GM10248 (cell line): Measurements from ENCODE around the gene LRP10.

Experiments used
- CTCF ChIA-PET: fragments of 300-600 bp; sonication (Branson Sonifier 250); formaldehyde crosslinking; extraction: SDS; loops from one replicate; lab custom pipeline; 2021; ENCODE audit warnings: antibody characterized with exemption; lab: Yijun Ruan, JAX
- POLR2A ChIA-PET: fragments of 350-650 bp; sonication (Branson Sonifier 250); formaldehyde crosslinking; extraction: SDS; loops from one replicate; lab custom pipeline; 2020; ENCODE audit warnings: antibody characterized with exemption; lab: Yijun Ruan, JAX
- DNase-seq: peaks from one replicate; pipeline ENCODE4 v3.0.0; 2012; ENCODE audit errors: extremely low spot score
- TF ChIP-seq, protein P1 (sequence below): IDR thresholded peaks from 2 replicates; pipeline ENCODE4 v1.5.1; 2012; ENCODE audit warnings: mild to moderate bottlenecking, low read depth; ENCODE audit errors: extremely low read depth, missing control alignments, control extremely low read depth

The LRP10 gene

DNA sequence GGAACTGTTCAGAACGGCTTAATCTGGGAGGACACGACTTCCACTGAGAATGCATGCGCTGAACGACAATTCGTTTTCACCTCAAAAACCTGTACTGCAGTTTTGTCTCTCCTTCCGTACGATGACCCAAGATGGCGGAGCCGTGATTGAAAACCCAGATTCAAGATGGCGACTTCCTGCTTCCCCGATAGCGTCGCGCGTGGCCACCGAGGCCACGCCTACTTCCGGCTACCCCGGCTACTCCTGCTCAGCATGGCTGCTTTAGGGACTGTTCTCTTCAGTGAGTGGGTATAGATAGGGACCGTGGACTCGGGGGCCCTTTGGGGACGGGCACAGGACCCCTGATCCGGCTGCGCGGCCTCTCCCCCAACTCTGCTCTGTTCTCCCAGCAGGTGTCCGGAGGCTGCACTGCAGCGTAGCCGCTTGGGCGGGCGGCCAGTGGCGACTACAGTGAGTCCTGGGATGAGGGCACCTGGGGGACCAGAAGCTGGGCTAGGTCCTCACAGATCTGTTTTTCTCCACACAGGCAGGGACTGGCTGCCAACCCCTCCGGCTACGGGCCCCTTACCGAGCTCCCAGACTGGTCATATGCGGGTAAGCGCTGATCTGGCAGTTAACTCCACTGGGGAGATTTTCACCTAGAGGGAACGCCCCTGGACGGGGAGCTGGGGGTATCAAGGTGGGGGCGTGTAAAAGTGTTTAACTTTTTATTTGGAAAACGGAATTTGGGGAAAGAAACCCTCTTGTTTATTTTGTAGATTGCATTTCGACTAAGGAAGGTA lies 41.7 kb upstream of the LRP10 start, which contains the start of gene MRPL52:
MRPL52 (plus strand) TSS at position 227 of the 782 bp plus-strand sequence; CDS start at position 253, 26 bp downstream.
- ChIA-PET CTCF (interaction anchor here (0.7 to 2.5 kb wide), 17 partner anchors 8 to 342 kb away, joined by 3 to 22 read pairs (median 4); partner anchors contain the start of genes PRMT5 and REM2), POLR2A (interaction anchor here (1.2 kb wide), 1 partner anchor 64 kb away, joined by 4 read pairs; the partner anchor contains the start of gene OXA1L)
- DNase-seq = peak; percentile 93
- TF ChIP-seq, protein P1, sequence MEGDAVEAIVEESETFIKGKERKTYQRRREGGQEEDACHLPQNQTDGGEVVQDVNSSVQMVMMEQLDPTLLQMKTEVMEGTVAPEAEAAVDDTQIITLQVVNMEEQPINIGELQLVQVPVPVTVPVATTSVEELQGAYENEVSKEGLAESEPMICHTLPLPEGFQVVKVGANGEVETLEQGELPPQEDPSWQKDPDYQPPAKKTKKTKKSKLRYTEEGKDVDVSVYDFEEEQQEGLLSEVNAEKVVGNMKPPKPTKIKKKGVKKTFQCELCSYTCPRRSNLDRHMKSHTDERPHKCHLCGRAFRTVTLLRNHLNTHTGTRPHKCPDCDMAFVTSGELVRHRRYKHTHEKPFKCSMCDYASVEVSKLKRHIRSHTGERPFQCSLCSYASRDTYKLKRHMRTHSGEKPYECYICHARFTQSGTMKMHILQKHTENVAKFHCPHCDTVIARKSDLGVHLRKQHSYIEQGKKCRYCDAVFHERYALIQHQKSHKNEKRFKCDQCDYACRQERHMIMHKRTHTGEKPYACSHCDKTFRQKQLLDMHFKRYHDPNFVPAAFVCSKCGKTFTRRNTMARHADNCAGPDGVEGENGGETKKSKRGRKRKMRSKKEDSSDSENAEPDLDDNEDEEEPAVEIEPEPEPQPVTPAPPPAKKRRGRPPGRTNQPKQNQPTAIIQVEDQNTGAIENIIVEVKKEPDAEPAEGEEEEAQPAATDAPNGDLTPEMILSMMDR = no peak

DNA sequence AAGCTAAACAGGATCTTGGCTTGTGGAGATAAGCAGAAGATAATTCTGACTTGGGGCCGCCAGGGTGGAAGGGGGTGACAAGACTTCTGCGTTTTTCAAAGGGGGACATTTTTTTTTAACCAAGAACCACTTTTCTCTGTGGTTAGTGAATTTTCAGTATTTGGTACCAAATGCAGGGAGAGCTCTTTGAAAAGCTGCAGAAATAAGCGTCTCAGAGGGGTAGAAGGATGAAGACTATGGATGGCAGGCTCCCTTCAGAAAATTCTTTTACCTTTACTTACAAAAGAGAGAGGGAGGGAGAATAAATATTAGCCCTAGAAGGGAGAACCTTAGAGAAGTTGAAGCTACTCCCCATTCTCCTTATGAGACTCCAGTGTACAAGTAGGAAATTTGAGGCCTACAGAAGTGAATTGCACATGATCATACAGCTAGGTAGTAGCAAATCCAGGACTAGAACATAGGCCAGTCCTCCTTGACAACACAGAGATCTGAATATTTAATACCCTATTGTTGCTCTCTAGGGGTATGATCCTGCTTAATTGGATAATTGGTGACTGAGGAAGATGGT lies 41.0 kb upstream of the LRP10 start:
- CTCF ChIA-PET = interaction anchor here (0.7 to 2.5 kb wide), 15 partner anchors 9 to 343 kb away, joined by 3 to 22 read pairs (median 4); partner anchors contain the start of genes PRMT5 and REM2
- TF ChIP-seq, protein P1 = no peak
- POLR2A ChIA-PET = interaction anchor here (1.2 kb wide), 1 partner anchor 64 kb away, joined by 4 read pairs; the partner anchor contains the start of gene OXA1L
- no peak for DNase-seq

- TF ChIP-seq, protein P1 = no peak
- DNase-seq = no peak
- ChIA-PET POLR2A (no interaction called here), CTCF (interaction anchor here (1.3 to 4.1 kb wide), 8 partner anchors 7 to 265 kb away, joined by 3 to 25 read pairs (median 4); no protein-coding TSS in a partner anchor)
Measured at GRCh38 chr14:22835505-22835904, 36.0 kb upstream of the LRP10 start.

DNA sequence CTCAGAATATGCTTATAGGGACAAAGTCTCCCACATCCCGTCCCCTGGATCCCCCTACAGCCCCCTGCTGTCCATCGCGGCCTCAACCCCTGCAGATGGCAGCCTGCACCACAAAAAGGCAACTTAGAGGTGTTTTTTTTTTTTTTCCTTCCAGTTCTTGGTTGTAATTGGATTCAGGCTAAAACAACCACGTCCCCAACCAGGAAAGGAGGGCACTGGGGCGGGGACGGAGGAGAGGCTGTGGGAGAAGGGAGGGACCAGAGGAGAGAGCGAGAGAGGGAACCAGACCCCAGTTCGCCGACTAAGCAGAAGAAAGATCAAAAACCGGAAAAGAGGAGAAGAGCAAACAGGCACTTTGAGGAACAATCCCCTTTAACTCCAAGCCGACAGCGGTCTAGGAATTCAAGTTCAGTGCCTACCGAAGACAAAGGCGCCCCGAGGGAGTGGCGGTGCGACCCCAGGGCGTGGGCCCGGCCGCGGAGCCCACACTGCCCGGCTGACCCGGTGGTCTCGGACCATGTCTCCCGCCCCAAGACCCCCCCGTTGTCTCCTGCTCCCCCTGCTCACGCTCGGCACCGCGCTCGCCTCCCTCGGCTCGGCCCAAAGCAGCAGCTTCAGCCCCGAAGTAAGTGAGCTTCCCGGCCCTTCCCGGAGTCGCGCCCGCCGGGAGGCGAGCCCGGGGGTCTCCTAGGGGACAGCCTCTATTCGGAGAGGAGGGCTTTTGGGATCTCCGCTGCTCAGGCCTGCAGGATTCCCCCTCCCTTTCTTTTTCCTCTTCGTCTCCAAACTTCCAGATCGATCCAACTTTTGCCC lies 35.0 kb upstream of the LRP10 start, which contains the start of gene MMP14:
MMP14 (plus strand) TSS at position 285 of the 813 bp plus-strand sequence; CDS start at position 518, 233 bp downstream.
- DNase-seq = no peak
- ChIA-PET CTCF (interaction anchor here (1.3 to 9.8 kb wide), 7 partner anchors 12 to 448 kb away, joined by 3 to 89 read pairs (median 22); no protein-coding TSS in a partner anchor), POLR2A (no interaction called here)
- TF ChIP-seq, protein P1 = no peak

GRCh38 chr14:22837114-22837749 lies 34.3 kb upstream of the LRP10 start:
- ChIA-PET POLR2A (no interaction called here), CTCF (interaction anchor here (0.7 to 9.8 kb wide), 7 partner anchors 13 to 449 kb away, joined by 3 to 89 read pairs (median 11); no protein-coding TSS in a partner anchor)
- TF ChIP-seq, protein P1 = no peak
- no peak for DNase-seq
